ENCODE data around the gene EMC10. TPM values are rescaled to one million over a fixed set of nuclear protein-coding genes. Genes with fewer than 3 reads are reported as not detected.
A peak's percentile ranks its signal among the peaks of the same experiment; 100 is the strongest.

EMC10 gene
- total RNA-seq, 2 donors from 2014 or later = 112 to 163 TPM

DNA sequence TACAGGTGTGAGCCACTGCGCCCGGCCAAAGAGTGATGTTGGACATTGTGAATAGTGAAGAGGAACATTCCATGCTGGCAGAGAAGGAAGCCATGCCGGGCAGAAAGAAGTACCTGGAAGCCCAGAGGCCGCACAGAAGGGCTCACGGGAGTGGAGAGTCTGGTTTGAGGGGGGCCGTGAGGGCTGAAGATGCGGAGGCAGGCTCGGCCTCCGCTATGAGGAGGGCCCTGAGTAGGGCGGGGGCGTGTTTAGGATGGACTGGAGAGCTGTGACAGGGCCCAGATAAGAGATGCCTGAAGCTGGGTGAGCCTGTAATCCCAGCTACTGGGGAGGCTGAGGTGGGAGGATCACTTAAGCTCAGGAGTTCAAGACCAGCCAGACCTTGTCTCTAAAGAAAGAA, 33.1 kb downstream of the EMC10 start:
- no peaks in the 10 kb centered on the region for H3K9me3 ChIP-seq
- no peak overlapping the region for H3K27ac ChIP-seq
- no peak overlapping the region for H3K9ac ChIP-seq (ENCODE audit: low read depth in 2 of 2, low read length in 2 of 2)
- no peaks in the 10 kb centered on the region for H3K4me1 ChIP-seq
- H3K36me3 ChIP-seq = no peaks in the 10 kb centered on the region
- no peak overlapping the region for H3K4me3 ChIP-seq
- intact Hi-C loops (cut with DNase I) = no loop called here
- TF ChIP-seq, protein P1, sequence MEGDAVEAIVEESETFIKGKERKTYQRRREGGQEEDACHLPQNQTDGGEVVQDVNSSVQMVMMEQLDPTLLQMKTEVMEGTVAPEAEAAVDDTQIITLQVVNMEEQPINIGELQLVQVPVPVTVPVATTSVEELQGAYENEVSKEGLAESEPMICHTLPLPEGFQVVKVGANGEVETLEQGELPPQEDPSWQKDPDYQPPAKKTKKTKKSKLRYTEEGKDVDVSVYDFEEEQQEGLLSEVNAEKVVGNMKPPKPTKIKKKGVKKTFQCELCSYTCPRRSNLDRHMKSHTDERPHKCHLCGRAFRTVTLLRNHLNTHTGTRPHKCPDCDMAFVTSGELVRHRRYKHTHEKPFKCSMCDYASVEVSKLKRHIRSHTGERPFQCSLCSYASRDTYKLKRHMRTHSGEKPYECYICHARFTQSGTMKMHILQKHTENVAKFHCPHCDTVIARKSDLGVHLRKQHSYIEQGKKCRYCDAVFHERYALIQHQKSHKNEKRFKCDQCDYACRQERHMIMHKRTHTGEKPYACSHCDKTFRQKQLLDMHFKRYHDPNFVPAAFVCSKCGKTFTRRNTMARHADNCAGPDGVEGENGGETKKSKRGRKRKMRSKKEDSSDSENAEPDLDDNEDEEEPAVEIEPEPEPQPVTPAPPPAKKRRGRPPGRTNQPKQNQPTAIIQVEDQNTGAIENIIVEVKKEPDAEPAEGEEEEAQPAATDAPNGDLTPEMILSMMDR (IDR thresholded peaks at IDR 0.05) = no peak
- peaks cover 3% of the 10 kb centered on the region for H3K27me3 ChIP-seq
- DNase-seq = no peak

DNA sequence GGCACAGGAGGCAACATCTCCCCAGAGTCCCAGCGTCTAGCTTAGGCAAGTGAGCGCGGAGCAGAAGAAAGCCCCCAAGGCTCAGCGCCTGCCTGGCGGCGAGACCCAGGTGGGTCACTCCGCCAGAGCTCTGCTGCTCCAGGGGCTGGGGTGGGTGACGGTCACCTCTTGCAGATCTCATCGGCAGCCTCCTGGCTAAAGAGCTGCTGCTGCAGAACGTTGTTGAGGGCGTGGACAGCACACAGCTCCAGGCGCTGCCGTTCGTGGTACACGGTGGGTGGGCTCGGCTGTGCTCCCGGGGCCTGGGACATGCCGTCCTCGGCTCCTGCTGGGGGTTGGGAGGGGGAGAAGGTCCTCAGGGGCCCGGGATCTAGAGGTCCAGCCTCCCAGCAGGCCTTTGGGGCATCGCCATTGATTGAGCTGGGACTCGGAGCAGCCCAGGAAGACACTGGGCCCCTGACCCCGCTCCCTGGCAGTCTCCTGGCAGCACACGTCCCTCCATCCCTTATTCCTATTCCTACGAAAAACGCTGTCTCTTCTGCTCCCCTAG, 33.9 kb downstream of the EMC10 start:
- Histone ChIP-seq H3K9ac (ENCODE audit: low read depth in 2 of 2, low read length in 2 of 2) (peak overlapping the region in 1 of 2 donors; percentile 78), H3K27me3 (peaks cover 3% of the 10 kb centered on the region), H3K4me1 (no peaks in the 10 kb centered on the region), H3K9me3 (no peaks in the 10 kb centered on the region), H3K27ac (no peak overlapping the region), H3K4me3 (peak overlapping the region; percentile 63), H3K36me3 (no peaks in the 10 kb centered on the region)
- DNase-seq = no peak
- intact Hi-C loops (cut with DNase I) = no loop called here
- TF ChIP-seq, protein P1 (IDR thresholded peaks at IDR 0.05) = no peak

DNA sequence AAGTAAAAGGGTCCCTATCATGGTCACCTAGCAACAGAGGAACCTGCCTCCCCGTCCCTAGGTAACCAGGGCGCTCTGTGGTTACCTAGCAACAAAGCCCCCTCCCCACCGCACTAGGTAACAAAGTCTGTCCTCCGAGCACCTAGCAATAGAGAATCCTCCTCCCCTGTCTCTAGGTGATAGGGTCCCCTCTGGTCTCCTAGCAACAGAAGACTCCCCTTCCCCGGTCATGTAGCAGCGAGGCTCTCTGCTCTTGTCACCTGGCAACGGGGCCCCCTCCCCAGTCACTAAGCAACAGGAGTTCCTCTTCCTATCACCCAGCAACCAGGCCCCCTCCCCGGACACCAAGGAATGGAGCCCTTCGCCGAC, 34.4 kb downstream of the EMC10 start:
- no peaks in the 10 kb centered on the region for H3K36me3 ChIP-seq
- no peaks in the 10 kb centered on the region for H3K9me3 ChIP-seq
- DNase-seq = no peak
- H3K4me1 ChIP-seq = no peaks in the 10 kb centered on the region
- H3K9ac ChIP-seq (ENCODE audit: low read depth in 2 of 2, low read length in 2 of 2) = peak overlapping the region; percentile 78 to 84
- TF ChIP-seq, protein P1 (IDR thresholded peaks at IDR 0.05) = no peak
- H3K27ac ChIP-seq = peak overlapping the region; percentile 63
- peaks cover 3% of the 10 kb centered on the region for H3K27me3 ChIP-seq
- intact Hi-C loops (cut with DNase I) = no loop called here
- H3K4me3 ChIP-seq = peak overlapping the region; percentile 63

DNA sequence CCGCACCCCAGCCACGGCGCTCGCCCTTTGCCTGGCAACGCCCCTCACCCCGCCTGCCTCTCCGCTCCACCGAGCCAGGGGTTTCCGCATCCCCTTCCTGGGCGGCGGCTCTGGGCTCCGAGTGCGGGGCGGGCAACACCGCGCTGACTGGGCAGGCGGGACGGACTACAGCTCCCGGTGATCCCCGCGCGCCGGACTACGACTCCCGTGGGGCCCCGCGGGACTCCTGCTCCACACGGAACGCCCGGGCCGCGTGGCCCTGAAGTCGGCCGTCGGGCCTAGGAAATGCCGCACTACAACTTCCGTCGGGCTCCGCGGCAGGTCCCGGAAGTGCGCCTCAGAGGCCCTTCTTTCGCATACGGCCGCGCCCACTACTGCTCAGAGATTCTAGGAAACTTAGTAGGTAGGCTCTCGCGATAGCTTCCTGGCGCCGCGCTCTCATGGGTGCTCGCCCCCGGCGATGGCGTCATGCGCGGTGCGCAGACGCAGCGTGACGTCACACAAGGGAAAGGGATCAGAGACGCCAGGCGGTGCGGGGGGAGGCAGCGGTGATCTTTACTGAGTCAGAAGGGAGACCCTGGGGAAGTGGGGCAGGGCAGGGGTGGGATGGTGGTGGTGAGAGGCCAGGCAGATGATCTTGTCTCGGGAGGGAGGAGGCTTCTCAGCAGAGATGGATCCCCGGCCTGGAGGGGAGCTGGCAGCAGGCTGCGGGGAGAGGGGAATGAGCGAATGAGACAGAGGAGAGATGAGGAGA, 34.9 kb downstream of the EMC10 start, which contains the start of gene JOSD2:
Gene JOSD2 (minus strand): TSS at position 123 of the 754 bp plus-strand sequence. CDS start 760 bp downstream, outside the sequence.
- peak within 1 kb of the TSS; percentile 63 for H3K4me3 ChIP-seq
- H3K36me3 ChIP-seq = no peaks in the 10 kb centered on the region
- no peaks in the 10 kb centered on the region for H3K4me1 ChIP-seq
- peak within 1 kb of the TSS; percentile 78 to 84 for H3K9ac ChIP-seq (ENCODE audit: low read depth in 2 of 2, low read length in 2 of 2)
- H3K27me3 ChIP-seq = peaks cover 3% of the 10 kb centered on the region
- DNase-seq = peak; percentile 97
- H3K9me3 ChIP-seq = no peaks in the 10 kb centered on the region
- intact Hi-C loops (cut with DNase I) = no loop called here
- TF ChIP-seq, protein P1 (IDR thresholded peaks at IDR 0.05) = no peak
- peak within 1 kb of the TSS; percentile 63 for H3K27ac ChIP-seq

DNA sequence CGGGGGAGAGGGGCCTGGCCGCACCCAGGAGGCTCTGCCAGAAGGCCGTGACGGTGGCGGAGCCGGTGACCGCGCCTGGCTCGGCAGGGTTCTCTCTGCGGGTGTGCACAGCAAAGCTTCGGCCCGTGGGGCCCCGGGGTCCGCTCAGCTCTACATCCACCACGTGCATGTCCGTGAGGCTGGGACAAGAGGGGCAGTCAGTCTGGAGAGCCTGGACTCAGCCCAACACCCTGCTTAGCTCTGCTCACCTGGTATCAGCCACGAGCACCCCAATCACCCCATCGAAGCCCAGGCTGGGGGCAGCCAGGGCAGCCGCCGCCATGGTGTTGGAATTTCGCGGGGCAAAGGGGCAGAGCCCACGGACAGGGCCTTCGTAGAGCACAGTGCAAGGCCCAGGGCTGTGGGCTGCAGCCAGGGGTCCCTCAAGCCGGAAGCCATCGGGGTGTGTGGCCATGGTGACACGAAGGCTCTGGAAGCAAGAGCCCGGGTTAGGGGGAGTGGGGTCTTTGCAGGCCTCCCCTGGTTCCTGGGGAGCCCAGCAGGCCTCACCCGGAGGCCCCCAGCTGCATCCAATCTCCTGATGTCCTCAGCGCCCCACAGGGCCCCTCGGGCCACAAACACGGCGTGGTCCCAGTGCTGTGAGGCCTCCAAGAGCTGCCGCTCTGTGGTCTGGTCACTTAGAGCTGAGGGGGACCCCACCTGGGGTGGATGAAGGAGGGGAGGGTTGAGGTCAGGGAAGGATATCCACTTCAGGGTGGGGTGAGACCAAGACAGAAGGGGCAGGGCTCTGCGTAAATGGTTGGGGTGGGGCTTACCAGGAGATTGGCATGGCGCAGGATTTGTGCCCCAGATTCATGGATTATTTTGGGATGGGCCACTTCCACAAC, 36.0 kb downstream of the EMC10 start:
- no peak overlapping the region for H3K9ac ChIP-seq (ENCODE audit: low read depth in 2 of 2, low read length in 2 of 2)

More for the DNA sequence above, 36.0 kb downstream of the EMC10 start:
- Histone ChIP-seq H3K9me3 (no peaks in the 10 kb centered on the region), H3K4me1 (no peaks in the 10 kb centered on the region), H3K27ac (no peak overlapping the region), H3K36me3 (no peaks in the 10 kb centered on the region), H3K4me3 (peak overlapping the region; percentile 63), H3K27me3 (peaks cover 3% of the 10 kb centered on the region)
- intact Hi-C loops (cut with DNase I) = no loop called here
- no peak for DNase-seq
- TF ChIP-seq, protein P1 (IDR thresholded peaks at IDR 0.05) = no peak
